Gastroesophageal sphincter (tissue), 3 donors: ENCODE measurements around the gene ARHGEF33.

ENCODE experiments used
- POLR2A ChIP-seq, 2 donors: fragments of 450-650 bp; IDR thresholded peaks; one replicate each; pipeline ENCODE4 v1.6.1; 2017; ENCODE audit warnings: antibody characterized with exemption in 2 of 2, mild to moderate bottlenecking in 2 of 2, moderate library complexity in 1 of 2
- POLR2AphosphoS5 ChIP-seq: sonication (generic); formaldehyde crosslinking; IDR thresholded peaks from one replicate; pipeline ENCODE4 v1.6.1; 2017; ENCODE audit warnings: antibody characterized with exemption
- TF ChIP-seq, protein P1 (sequence below), 4 experiments: fragments of 200-600 bp in 2 of 4; fragments of 450-650 bp in 2 of 4; sonication (generic) in 1 of 4; IDR thresholded peaks; one replicate each; pipeline ENCODE4 v1.5.1; 2017 to 2019; ENCODE audit warnings: antibody characterized with exemption in 4 of 4, mild to moderate bottlenecking in 2 of 4, moderate library complexity in 2 of 4

- TF ChIP-seq, protein P1, sequence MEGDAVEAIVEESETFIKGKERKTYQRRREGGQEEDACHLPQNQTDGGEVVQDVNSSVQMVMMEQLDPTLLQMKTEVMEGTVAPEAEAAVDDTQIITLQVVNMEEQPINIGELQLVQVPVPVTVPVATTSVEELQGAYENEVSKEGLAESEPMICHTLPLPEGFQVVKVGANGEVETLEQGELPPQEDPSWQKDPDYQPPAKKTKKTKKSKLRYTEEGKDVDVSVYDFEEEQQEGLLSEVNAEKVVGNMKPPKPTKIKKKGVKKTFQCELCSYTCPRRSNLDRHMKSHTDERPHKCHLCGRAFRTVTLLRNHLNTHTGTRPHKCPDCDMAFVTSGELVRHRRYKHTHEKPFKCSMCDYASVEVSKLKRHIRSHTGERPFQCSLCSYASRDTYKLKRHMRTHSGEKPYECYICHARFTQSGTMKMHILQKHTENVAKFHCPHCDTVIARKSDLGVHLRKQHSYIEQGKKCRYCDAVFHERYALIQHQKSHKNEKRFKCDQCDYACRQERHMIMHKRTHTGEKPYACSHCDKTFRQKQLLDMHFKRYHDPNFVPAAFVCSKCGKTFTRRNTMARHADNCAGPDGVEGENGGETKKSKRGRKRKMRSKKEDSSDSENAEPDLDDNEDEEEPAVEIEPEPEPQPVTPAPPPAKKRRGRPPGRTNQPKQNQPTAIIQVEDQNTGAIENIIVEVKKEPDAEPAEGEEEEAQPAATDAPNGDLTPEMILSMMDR (IDR thresholded peaks at IDR 0.05): no peak
- TF ChIP-seq POLR2A (IDR thresholded peaks at IDR 0.05) (no peak), POLR2AphosphoS5 (no peak)
Observed at GRCh38 chr2:38951766-38952165, 62.1 kb downstream of the ARHGEF33 start.
